H1 (cell line): ENCODE results near the gene YPEL5. TPM values are rescaled to one million over a fixed set of nuclear protein-coding genes. Genes with fewer than 3 reads are reported as not detected.

Experiments used
- CTCF ChIA-PET: fragments of 300-600 bp; sonication (Branson Sonifier 250); formaldehyde crosslinking; loops from one replicate; lab custom pipeline; 2021; ENCODE audit not compliant: partially characterized antibody; lab: Charles Lee
- POLR2A ChIA-PET: fragments of 300-600 bp; sonication (Branson Sonifier 250); formaldehyde crosslinking; loops from one replicate; lab custom pipeline; 2021; ENCODE audit warnings: inconsistent platforms; ENCODE audit not compliant: partially characterized antibody; lab: Charles Lee
- DNase-seq, 2 experiments: peaks; one replicate each; pipeline versions ENCODE4 v3.0.0 to v3.0.0-alpha.2; 2010 to 2022; ENCODE audit warnings: low spot score in 2 of 2, low read depth in 1 of 2, mixed read lengths in 1 of 2
- FAIRE-seq: peaks from 2 replicates; lab custom pipeline; 2011; peaks lifted over from hg19 to GRCh38; lab: Jason Lieb, UNC
- H2AFZ ChIP-seq: 2 replicates; pipeline ENCODE4 v1.8.1; 2012; ENCODE audit warnings: low read length, inconsistent platforms
- H2AK5ac ChIP-seq: 2 replicates; pipeline ENCODE4 v1.6.1; 2013; ENCODE audit warnings: low read depth, low read length
- H2BK120ac ChIP-seq: replicated peaks from 2 replicates; pipeline ENCODE3; 2013; ENCODE audit warnings: low read depth, low read length, inconsistent platforms
- H2BK12ac ChIP-seq: 2 replicates; pipeline ENCODE4 v1.6.1; 2013; ENCODE audit warnings: low read depth, low read length
- H2BK15ac ChIP-seq: 2 replicates; pipeline ENCODE4 v1.6.1; 2013; ENCODE audit warnings: low read length
- H2BK20ac ChIP-seq: 2 replicates; pipeline ENCODE4 v1.6.1; 2013; ENCODE audit warnings: low read length
- H2BK5ac ChIP-seq: 2 replicates; pipeline ENCODE4 v1.6.1; 2013; ENCODE audit warnings: low read depth, low read length
- H3K14ac ChIP-seq: 2 replicates; pipeline ENCODE4 v1.6.1; 2013; ENCODE audit warnings: inconsistent platforms; ENCODE audit not compliant: insufficient read length
- H3K18ac ChIP-seq: 2 replicates; pipeline ENCODE4 v1.6.1; 2013; ENCODE audit warnings: low read length; ENCODE audit errors: extremely low read depth
- H3K23ac ChIP-seq: 2 replicates; pipeline ENCODE4 v1.6.1; 2013; ENCODE audit warnings: inconsistent platforms; ENCODE audit not compliant: insufficient read length
- H3K23me2 ChIP-seq: 2 replicates; pipeline ENCODE4 v1.6.1; 2013; ENCODE audit warnings: low read depth, low read length
- H3K27ac ChIP-seq: 2 replicates; pipeline ENCODE4 v1.6.1; 2011; ENCODE audit warnings: low read depth, low read length, inconsistent platforms
- H3K27me3 ChIP-seq, 4 experiments: replicated peaks in 1 of 4; 1 replicate in 1 of 4; 2 replicates in 3 of 4; pipeline versions ENCODE4 v1.6.1 to v1.8.1; 2011 to 2013; ENCODE audit warnings: low read length in 3 of 4, mild to moderate bottlenecking in 3 of 4, inconsistent platforms in 2 of 4, mixed read lengths in 2 of 4, moderate library complexity in 1 of 4; ENCODE audit not compliant: control insufficient read depth in 3 of 4, insufficient read depth in 3 of 4; ENCODE audit errors: extremely low read depth in 1 of 4
- H3K36me3 ChIP-seq, 4 experiments: 2 replicates each; pipeline versions ENCODE4 v1.6.1 to v1.8.1; 2011 to 2013; ENCODE audit warnings: mild to moderate bottlenecking in 4 of 4, low read length in 3 of 4, moderate library complexity in 2 of 4, control low read depth in 1 of 4, inconsistent platforms in 1 of 4; ENCODE audit not compliant: insufficient read depth in 4 of 4, control insufficient read depth in 2 of 4
- H3K4ac ChIP-seq: replicated peaks from 2 replicates; pipeline ENCODE3; 2013; ENCODE audit warnings: low read length, low read depth, mixed read lengths, inconsistent platforms; ENCODE audit not compliant: insufficient read length
- H3K4me1 ChIP-seq, 4 experiments: replicated peaks in 1 of 4; 1 replicate in 1 of 4; 2 replicates in 3 of 4; pipeline versions ENCODE4 v1.6.1 to v1.8.1; 2011 to 2013; ENCODE audit warnings: low read length in 3 of 4, inconsistent platforms in 2 of 4, mixed read lengths in 1 of 4; ENCODE audit not compliant: insufficient read depth in 4 of 4, control insufficient read depth in 3 of 4
- H3K4me2 ChIP-seq, 2 experiments: 2 replicates each; pipeline versions ENCODE4 v1.6.1 to v1.8.1; 2011 to 2013; ENCODE audit warnings: low read depth in 2 of 2, low read length in 2 of 2, control low read depth in 1 of 2, inconsistent platforms in 1 of 2, mild to moderate bottlenecking in 1 of 2; ENCODE audit not compliant: insufficient read depth in 1 of 2
- H3K4me3 ChIP-seq, 4 experiments: fragments of 200-600, 300-600 bp in 1 of 4; sonication (generic), shearing (Covaris generic), sonication (Bioruptor Twin) in 1 of 4; 2 replicates each; pipeline versions ENCODE4 v1.5.1 to v1.8.1; 2011 to 2016; ENCODE audit warnings: low read length in 4 of 4, low read depth in 3 of 4, control low read depth in 2 of 4, inconsistent platforms in 2 of 4, mild to moderate bottlenecking in 2 of 4, mixed read lengths in 1 of 4, moderate library complexity in 1 of 4; ENCODE audit not compliant: insufficient read depth in 2 of 4; ENCODE audit errors: extremely low read depth in 1 of 4
- H3K56ac ChIP-seq: replicated peaks from 2 replicates; pipeline ENCODE3; 2013; ENCODE audit warnings: low read depth, mild to moderate bottlenecking, mixed read lengths, low read length, inconsistent platforms; ENCODE audit not compliant: insufficient read length
- H3K79me1 ChIP-seq: 2 replicates; pipeline ENCODE4 v1.6.1; 2013; ENCODE audit warnings: low read depth, low read length, control low read depth
- H3K79me2 ChIP-seq, 2 experiments: 2 replicates each; pipeline versions ENCODE4 v1.6.1 to v1.8.1; 2012 to 2013; ENCODE audit warnings: low read length in 2 of 2, mild to moderate bottlenecking in 2 of 2, inconsistent platforms in 1 of 2; ENCODE audit not compliant: insufficient read depth in 2 of 2, control insufficient read depth in 1 of 2
- H3K9ac ChIP-seq, 4 experiments: replicated peaks in 1 of 4; 1 replicate in 1 of 4; 2 replicates in 3 of 4; pipeline versions ENCODE4 v1.6.1 to v1.8.1; 2011 to 2013; ENCODE audit warnings: low read depth in 3 of 4, low read length in 3 of 4, control low read depth in 2 of 4, mild to moderate bottlenecking in 2 of 4, moderate library complexity in 2 of 4, inconsistent platforms in 1 of 4; ENCODE audit errors: extremely low read depth in 1 of 4
- H3K9me3 ChIP-seq, 2 experiments: 2 replicates each; pipeline versions ENCODE4 v1.6.1 to v1.8.1; 2012 to 2013; ENCODE audit warnings: mild to moderate bottlenecking in 2 of 2, moderate library complexity in 2 of 2, control low read depth in 1 of 2, inconsistent platforms in 1 of 2, low read depth in 1 of 2, low read length in 1 of 2, mixed read lengths in 1 of 2; ENCODE audit not compliant: insufficient read depth in 2 of 2
- H4K20me1 ChIP-seq, 2 experiments: replicated peaks in 1 of 2; 2 replicates each; pipeline versions ENCODE3 to v1.8.1; 2011 to 2013; ENCODE audit warnings: inconsistent platforms in 2 of 2, low read length in 2 of 2, mild to moderate bottlenecking in 1 of 2; ENCODE audit not compliant: insufficient read depth in 2 of 2, control insufficient read depth in 1 of 2
- H4K5ac ChIP-seq: 2 replicates; pipeline ENCODE4 v1.6.1; 2013; ENCODE audit warnings: low read length, low read depth, mixed read lengths, inconsistent platforms; ENCODE audit not compliant: insufficient read length
- H4K8ac ChIP-seq: 2 replicates; pipeline ENCODE4 v1.8.0; 2013; ENCODE audit warnings: mild to moderate bottlenecking, moderate library complexity, low read length, inconsistent platforms; ENCODE audit not compliant: insufficient read depth; ENCODE audit errors: extremely low read depth
- H4K91ac ChIP-seq: replicated peaks from 2 replicates; pipeline ENCODE3; 2013; ENCODE audit warnings: low read length, mixed read lengths, inconsistent platforms; ENCODE audit not compliant: insufficient read length
- CEBPB ChIP-seq: IDR thresholded peaks from 2 replicates; pipeline ENCODE4 v1.6.1; 2012; ENCODE audit warnings: low read depth, low read length
- CTCF ChIP-seq, 3 experiments: IDR thresholded peaks; 1 replicate in 2 of 3; 2 replicates in 1 of 3; pipeline versions ENCODE4 v1.5.1 to v1.6.1; 2011; ENCODE audit warnings: low read length in 3 of 3, mild to moderate bottlenecking in 3 of 3, inconsistent platforms in 2 of 3, low read depth in 1 of 3, moderate library complexity in 1 of 3; ENCODE audit not compliant: insufficient read depth in 1 of 3; ENCODE audit errors: control extremely low read depth in 1 of 3
- HDAC2 ChIP-seq, 2 experiments: fragments of 300-600 bp in 1 of 2; sonication (generic) in 1 of 2; IDR thresholded peaks; 2 replicates each; pipeline ENCODE4 v1.6.1; 2011 to 2012; ENCODE audit warnings: low read depth in 2 of 2, low read length in 2 of 2, mild to moderate bottlenecking in 2 of 2, moderate library complexity in 2 of 2, borderline replicate concordance in 1 of 2, inconsistent platforms in 1 of 2
- RFX5 ChIP-seq: IDR thresholded peaks from 2 replicates; pipeline ENCODE4 v1.6.1; 2011; ENCODE audit warnings: low read depth, low read length, improper control_type of control experiment, borderline replicate concordance
- RXRA ChIP-seq: IDR thresholded peaks from 2 replicates; pipeline ENCODE4 v1.6.1; 2011; ENCODE audit warnings: low read depth, mild to moderate bottlenecking, low read length, moderate library complexity; ENCODE audit not compliant: insufficient read depth
- SAP30 ChIP-seq: fragments of 300-600 bp; sonication (generic); IDR thresholded peaks from 2 replicates; pipeline ENCODE4 v1.7.1; 2012; ENCODE audit warnings: low read length, moderate library complexity, mild to moderate bottlenecking, inconsistent platforms; ENCODE audit not compliant: insufficient read depth, insufficient replicate concordance
- SIN3A ChIP-seq, 2 experiments: IDR thresholded peaks in 1 of 2; conservative IDR thresholded peaks in 1 of 2; 2 replicates each; pipeline ENCODE4 v1.6.1; 2011 to 2012; ENCODE audit warnings: low read length in 2 of 2, improper control_type of control experiment in 1 of 2, low read depth in 1 of 2, mild to moderate bottlenecking in 1 of 2
- SIX5 ChIP-seq: IDR thresholded peaks from 2 replicates; pipeline ENCODE4 v1.6.1; 2011; ENCODE audit warnings: mild to moderate bottlenecking, low read depth, low read length
- TCF12 ChIP-seq: IDR thresholded peaks from 2 replicates; pipeline ENCODE4 v1.6.1; 2011; ENCODE audit warnings: low read depth, mild to moderate bottlenecking, low read length
- WGBS, 2 experiments: shearing (Covaris generic) in 1 of 2; methylation state at CpG; one replicate each; pipeline versions ENCODE4 v1.1.6 to v1.1.7; 2013 to 2015; ENCODE audit warnings: low lambda C conversion rate in 2 of 2, mixed read lengths in 2 of 2, inconsistent platforms in 1 of 2, low coverage in 1 of 2, missing lambda C conversion rate in 1 of 2; ENCODE audit not compliant: insufficient replicate concordance in 2 of 2, insufficient coverage in 1 of 2, insufficient read length in 1 of 2; ENCODE audit errors: extremely low coverage in 1 of 2, missing lambda C conversion rate in 1 of 2; 5-methylcytosine and 5-hydroxymethylcytosine counted together
- polyA plus RNA-seq, 7 experiments: library from polyadenylated mRNA; depleted of rRNA in 3 of 7; stranded (reverse) in 5 of 7; unstranded in 2 of 7; fragments of >200 nt in 5 of 7; fragments of 200-250 nt in 2 of 7; gene quantifications; 1 replicate in 5 of 7; 2 replicates in 1 of 7; 4 replicates in 1 of 7; pipeline versions ENCODE4 v1.2.1 to v1.2.3, GENCODE V29; 2011 to 2013; ENCODE audit warnings: missing spikeins in 2 of 7, mixed read lengths in 2 of 7
- total RNA-seq: library from RNA; stranded (reverse); fragmentation: NEBNext Ultra II Directional; extraction: Animal tissue kit (Norgen Biotek cat#: 25700); gene quantifications from 2 replicates; pipeline ENCODE4 v1.2.1, GENCODE V29; 2021

Gene YPEL5
- total and polyA plus RNA-seq, 2 of the 8 experiments (the other 6 are each of a cell fraction or from before 2014, with no cell fraction given) = 18.5 to 28.0 TPM

- ChIA-PET CTCF (interaction anchor here (0.6 to 6.5 kb wide), 7 partner anchors 12 to 561 kb away, joined by 3 to 60 read pairs (median 5); no protein-coding TSS in a partner anchor), POLR2A (interaction anchor here (0.9 to 4.0 kb wide), 4 partner anchors 9 to 555 kb away, joined by 3 to 24 read pairs (median 6); no protein-coding TSS in a partner anchor)
- FAIRE-seq (no peak), DNase-seq (no peak)
- Histone ChIP-seq H3K18ac (peak overlapping the region; percentile 64; the same call in 1 of the 2 replicates), H2BK120ac (peak overlapping the region; percentile 18), H3K79me2 (peaks cover 0 to 11% of the 10 kb centered on the region in 2 experiments; a peak in 2 of 4 replicates), H4K8ac (no peak overlapping the region), H4K91ac (no peak overlapping the region), H2AFZ (no peak overlapping the region; the same call in 1 of the 2 replicates), H2BK12ac (no peak overlapping the region; the same call in 1 of the 2 replicates), H3K4me1 (peaks cover 4 to 22% (median 14%) of the 10 kb centered on the region in 4 experiments; a peak in 6 of 7 replicates), H4K20me1 (no peaks in the 10 kb centered on the region), H3K9me3 (no peaks in the 10 kb centered on the region), H3K9ac (no peak overlapping the region; a peak in 2 of 7 replicates), H3K4me3 (peak overlapping the region in 2 of 4 experiments; percentile 13 to 85; a peak in 2 of 8 replicates), H2BK20ac (no peak overlapping the region), H3K27me3 (no peaks in the 10 kb centered on the region; a peak in 2 of 7 replicates), H3K36me3 (peaks cover 0 to 8% (median 0%) of the 10 kb centered on the region in 4 experiments; a peak in 3 of 8 replicates), H3K4me2 (peak overlapping the region; percentile 69 to 86), H4K5ac (peak overlapping the region; percentile 40), H2BK5ac (no peak overlapping the region), H2BK15ac (no peak overlapping the region), H3K14ac (no peak overlapping the region), H3K79me1 (no peaks in the 10 kb centered on the region), H3K4ac (no peak overlapping the region), H3K23me2 (peaks cover 7% of the 10 kb centered on the region; the same call in 1 of the 2 replicates), H2AK5ac (no peak overlapping the region), H3K56ac (no peak overlapping the region), H3K23ac (no peak overlapping the region), H3K27ac (0 out of 2 replicates have a peak overlapping the region, but pooled peaks have one; percentile 47)
- 76% methylated on average over 1 of the region's 1 CpG; no CpG with 5 or more reads in 1 of the 2 experiments for WGBS, 2 experiments
- TF ChIP-seq CTCF (IDR thresholded peaks at IDR 0.05; ENCODE audit: control extremely low read depth in 1 of 3, insufficient read depth in 1 of 3, low read depth in 1 of 3, low read length in 3 of 3) = no peak
- TF ChIP-seq HDAC2 (IDR thresholded peaks at IDR 0.05; ENCODE audit: borderline replicate concordance in 1 of 2, low read depth in 2 of 2, low read length in 2 of 2) = no peak
- no peak for TF ChIP-seq SIX5
- no peak for TF ChIP-seq SIN3A (conservative IDR thresholded peaks at IDR 0.05 in 1 of 2, IDR thresholded peaks at IDR 0.05 in 1 of 2; ENCODE audit: low read depth in 1 of 2, low read length in 2 of 2)
- no peak for TF ChIP-seq RXRA
- TF ChIP-seq SAP30 = no peak
- TF ChIP-seq TCF12 = no peak
- no peak for TF ChIP-seq CEBPB
- no peak for TF ChIP-seq RFX5
Measured at GRCh38 chr2:30149976-30150375, 3.2 kb downstream of the YPEL5 start.
